Hypothalamus (tissue), 51 donors: Measurements from ENCODE around the gene NRN1L.
"Not testable (repeated sequence)": the region's sequence is repeated elsewhere in the genome, so short reads cannot be mapped to it uniquely, and the experiment has no call there.

Experiments used
- DNase-seq, 51 donors: peaks; one replicate each; lab custom pipeline; 2025; lab: John Stamatoyannopoulos, UW

The NRN1L gene

GRCh38 chr16:67915496-67915769 lies 30.7 kb downstream of the NRN1L start:
- not testable (repeated sequence) for DNase-seq

GRCh38 chr16:67915831-67916723 lies 31.4 kb downstream of the NRN1L start:
- no peak for DNase-seq

GRCh38 chr16:67917140-67917851 lies 32.6 kb downstream of the NRN1L start:
- peak in 36 of 51 donors; percentile 12 to 82 (median 60) for DNase-seq

- peak in 4 of 51 donors; percentile 58 to 75 (median 63) for DNase-seq
These were observed 33.2 kb downstream of the NRN1L start for GRCh38 chr16:67917852-67918236.

- no peak for DNase-seq
These were observed 35.0 kb downstream of the NRN1L start for GRCh38 chr16:67919622-67920221.

GRCh38 chr16:67922221-67922620 lies 37.5 kb downstream of the NRN1L start:
- peak in 2 of 51 donors; percentile 11 to 72 for DNase-seq

GRCh38 chr16:67922740-67923139 lies 38.1 kb downstream of the NRN1L start:
- no peak for DNase-seq

GRCh38 chr16:67923414-67924116 lies 38.9 kb downstream of the NRN1L start:
- peak in 4 of 51 donors; percentile 16 to 74 (median 42) for DNase-seq

GRCh38 chr16:67924140-67924906 lies 39.6 kb downstream of the NRN1L start:
- peak in 3 of 51 donors; percentile 16 to 47 (median 20) for DNase-seq

- DNase-seq, result peak in 21 of 51 donors; percentile 15 to 74 (median 38)
These were observed 41.6 kb downstream of the NRN1L start for GRCh38 chr16:67926181-67926750.

GRCh38 chr16:67927131-67927941 lies 42.7 kb downstream of the NRN1L start:
- DNase-seq, result no peak

GRCh38 chr16:67928147-67928546 lies 43.5 kb downstream of the NRN1L start:
- no peak for DNase-seq

GRCh38 chr16:67928561-67929364 lies 44.1 kb downstream of the NRN1L start:
- DNase-seq, result peak in 45 of 51 donors; percentile 16 to 81 (median 53)

GRCh38 chr16:67930191-67930590 lies 45.5 kb downstream of the NRN1L start:
- DNase-seq, result no peak

- no peak for DNase-seq
These were observed 46.1 kb downstream of the NRN1L start for GRCh38 chr16:67930678-67931211.

- DNase-seq, result no peak
These were observed 47.2 kb downstream of the NRN1L start, which contains the start of gene CTRL for GRCh38 chr16:67931712-67932461. TSS of gene CTRL (minus strand) at chr16:67931862. CDS start at chr16:67931852, 10 bp downstream.

GRCh38 chr16:67932462-67932840 lies 47.8 kb downstream of the NRN1L start:
- DNase-seq, result no peak
